ENCODE measurements around the gene RPS6KC1.

DNA sequence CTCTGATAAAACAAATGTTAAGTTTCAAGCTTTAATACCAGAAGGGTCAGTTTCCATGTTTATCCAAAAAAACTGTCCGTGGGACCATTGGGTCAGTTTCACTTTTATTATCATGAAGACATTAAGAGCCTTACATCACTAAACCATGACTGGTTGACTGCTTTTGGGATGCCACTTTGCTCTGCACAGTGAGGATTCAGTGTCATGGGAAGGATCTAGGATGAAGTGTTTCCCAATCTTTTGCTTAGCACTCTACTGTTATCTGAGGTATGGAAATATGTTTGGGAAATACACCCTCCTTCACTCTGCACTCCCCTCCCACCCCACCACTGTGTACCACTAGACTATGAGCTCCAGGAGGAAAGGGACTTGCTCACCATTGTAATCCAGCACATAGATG lies 16.3 kb downstream of the RPS6KC1 start:
- TF ChIP-seq, protein P1, sequence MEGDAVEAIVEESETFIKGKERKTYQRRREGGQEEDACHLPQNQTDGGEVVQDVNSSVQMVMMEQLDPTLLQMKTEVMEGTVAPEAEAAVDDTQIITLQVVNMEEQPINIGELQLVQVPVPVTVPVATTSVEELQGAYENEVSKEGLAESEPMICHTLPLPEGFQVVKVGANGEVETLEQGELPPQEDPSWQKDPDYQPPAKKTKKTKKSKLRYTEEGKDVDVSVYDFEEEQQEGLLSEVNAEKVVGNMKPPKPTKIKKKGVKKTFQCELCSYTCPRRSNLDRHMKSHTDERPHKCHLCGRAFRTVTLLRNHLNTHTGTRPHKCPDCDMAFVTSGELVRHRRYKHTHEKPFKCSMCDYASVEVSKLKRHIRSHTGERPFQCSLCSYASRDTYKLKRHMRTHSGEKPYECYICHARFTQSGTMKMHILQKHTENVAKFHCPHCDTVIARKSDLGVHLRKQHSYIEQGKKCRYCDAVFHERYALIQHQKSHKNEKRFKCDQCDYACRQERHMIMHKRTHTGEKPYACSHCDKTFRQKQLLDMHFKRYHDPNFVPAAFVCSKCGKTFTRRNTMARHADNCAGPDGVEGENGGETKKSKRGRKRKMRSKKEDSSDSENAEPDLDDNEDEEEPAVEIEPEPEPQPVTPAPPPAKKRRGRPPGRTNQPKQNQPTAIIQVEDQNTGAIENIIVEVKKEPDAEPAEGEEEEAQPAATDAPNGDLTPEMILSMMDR (IDR thresholded peaks at IDR 0.05): no peak
- TF ChIP-seq POLR2A (IDR thresholded peaks at IDR 0.05): no peak

All from sigmoid colon (tissue), 3 donors.